ENCODE measurements around the gene RFXANK. TPM values are rescaled to one million over a fixed set of nuclear protein-coding genes. Genes with fewer than 3 reads are reported as not detected.
A peak's percentile ranks its signal among the peaks of the same experiment; 100 is the strongest.

RFXANK gene
- total and polyA plus RNA-seq, 3 experiments from 2014 or later: 71.2 to 101 (median 98.4) TPM

DNA sequence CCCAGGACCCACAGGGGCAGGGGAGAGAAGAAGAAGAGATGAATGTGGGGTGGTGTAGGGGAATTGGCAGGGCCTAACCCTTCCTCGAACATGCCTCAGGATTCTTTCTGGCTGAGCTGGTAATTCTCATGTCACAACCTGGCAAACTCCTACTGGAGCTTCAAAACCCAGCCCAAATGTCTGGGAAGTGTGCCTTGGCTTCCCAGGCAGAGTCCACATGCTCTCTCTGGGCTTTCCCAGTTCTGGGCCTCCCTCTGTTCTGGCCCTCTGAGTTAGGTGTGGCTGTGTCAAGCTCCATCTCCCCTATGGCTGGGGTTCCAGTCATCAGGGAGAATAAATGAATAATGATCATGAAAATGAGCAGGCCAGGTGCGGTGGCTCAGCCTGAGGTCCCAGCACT is 42.6 kb upstream of the RFXANK start:
- no peak overlapping the region for H3K4me3 ChIP-seq (ENCODE audit: low read length)
- Mint-ChIP-seq H3K27ac (no peak overlapping the region), H3K36me3 (peaks cover 0 to 25% (median 0%) of the 10 kb centered on the region in 3 donors), H3K9me3 (no peaks in the 10 kb centered on the region), H3K27me3 (no peaks in the 10 kb centered on the region), H3K4me1 (no peaks in the 10 kb centered on the region), H3K4me3 (no peak overlapping the region)
- H3K9me3 ChIP-seq (ENCODE audit: low read length): no peaks in the 10 kb centered on the region
- H3K36me3 ChIP-seq (ENCODE audit: insufficient read depth, low read length): no peaks in the 10 kb centered on the region
- DNase-seq: no peak
- no peaks in the 10 kb centered on the region for H3K4me1 ChIP-seq (ENCODE audit: insufficient read depth, low read length)
- no peak overlapping the region for H3K27ac ChIP-seq (ENCODE audit: low read depth, low read length)
- ChIA-PET CTCF (interaction anchor here (1.7 kb wide), 1 partner anchor 98 kb away, joined by 4 read pairs; no protein-coding TSS in a partner anchor), POLR2A (no interaction called here)
- H3K27me3 ChIP-seq (ENCODE audit: insufficient read depth, low read length, poor library complexity, severe bottlenecking): no peaks in the 10 kb centered on the region

DNA sequence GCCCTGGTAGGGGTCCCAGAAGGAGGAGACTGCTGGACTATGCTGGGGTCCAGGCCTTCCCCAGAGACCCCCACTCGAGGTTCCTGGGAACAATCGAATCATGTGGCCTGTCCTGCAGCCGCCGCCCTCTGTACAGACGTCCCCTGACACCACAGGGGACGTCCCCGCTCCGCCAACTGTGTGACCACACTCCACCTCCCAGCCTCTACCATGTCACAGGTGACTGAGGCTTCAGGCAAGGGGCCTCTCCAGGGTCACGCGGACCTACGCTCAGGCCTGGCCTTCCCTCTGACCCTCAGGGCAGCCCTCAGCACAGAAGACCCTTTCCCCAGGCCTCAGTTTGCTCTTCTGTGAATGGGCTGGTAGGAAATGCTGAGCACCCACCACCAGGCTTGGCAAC is 40.6 kb upstream of the RFXANK start:
- H3K4me1 ChIP-seq (ENCODE audit: insufficient read depth, low read length): no peaks in the 10 kb centered on the region
- no peak for DNase-seq
- H3K36me3 ChIP-seq (ENCODE audit: insufficient read depth, low read length): no peaks in the 10 kb centered on the region
- no peaks in the 10 kb centered on the region for H3K4me1 Mint-ChIP-seq
- CTCF ChIA-PET: interaction anchor here (1.6 kb wide), 1 partner anchor 23 kb away, joined by 3 read pairs; no protein-coding TSS in a partner anchor
- H3K27ac Mint-ChIP-seq: peak overlapping the region in 1 of 8 donors; percentile 14
- H3K27me3 ChIP-seq (ENCODE audit: insufficient read depth, low read length, poor library complexity, severe bottlenecking): no peaks in the 10 kb centered on the region
- POLR2A ChIA-PET: no interaction called here
- H3K4me3 Mint-ChIP-seq: no peak overlapping the region
- peaks cover 8 to 37% (median 9%) of the 10 kb centered on the region in 3 donors for H3K36me3 Mint-ChIP-seq
- no peaks in the 10 kb centered on the region for H3K9me3 ChIP-seq (ENCODE audit: low read length)
- H3K9me3 Mint-ChIP-seq: no peaks in the 10 kb centered on the region
- no peak overlapping the region for H3K27ac ChIP-seq (ENCODE audit: low read depth, low read length)
- no peaks in the 10 kb centered on the region for H3K27me3 Mint-ChIP-seq
- H3K4me3 ChIP-seq (ENCODE audit: low read length): no peak overlapping the region

DNA sequence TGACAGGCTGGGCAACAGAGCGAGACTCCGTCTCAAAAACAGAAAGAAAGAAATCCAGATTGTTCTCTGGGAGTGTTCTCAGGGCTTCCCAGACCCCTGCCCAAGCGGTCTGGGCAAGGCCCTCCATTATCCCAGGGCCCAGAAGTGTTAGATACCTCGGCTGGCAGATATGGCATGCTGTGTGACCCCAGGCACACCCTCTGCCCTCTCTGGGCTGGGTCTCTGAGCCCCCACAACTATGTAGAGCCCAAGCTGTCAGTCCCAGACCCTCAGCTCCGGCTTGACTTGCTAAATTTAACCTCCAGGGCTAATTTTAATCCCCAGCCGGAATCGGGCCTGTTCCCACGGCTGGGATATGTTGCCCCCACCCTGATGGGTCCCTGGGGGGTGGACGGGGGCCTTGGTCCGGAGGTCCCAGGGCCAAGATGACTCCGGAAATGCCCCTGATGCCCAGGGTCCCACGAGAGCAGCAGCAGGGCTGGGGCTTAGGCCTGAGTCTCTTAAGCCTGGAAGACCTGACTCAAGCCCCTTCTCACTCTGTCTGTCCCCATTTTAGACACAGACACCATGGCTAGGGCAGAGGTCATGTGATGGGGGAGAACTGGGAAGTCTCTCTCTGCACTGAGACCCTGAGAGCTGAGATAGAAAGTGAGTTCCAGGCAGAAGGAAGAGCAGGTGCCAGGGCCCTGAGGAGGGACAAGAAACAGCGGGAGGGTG is 39.2 kb upstream of the RFXANK start:
- no peaks in the 10 kb centered on the region for H3K4me1 Mint-ChIP-seq
- H3K4me3 Mint-ChIP-seq: no peak overlapping the region
- Histone ChIP-seq H3K4me3 (ENCODE audit: low read length) (no peak overlapping the region), H3K27ac (ENCODE audit: low read depth, low read length) (no peak overlapping the region), H3K9me3 (ENCODE audit: low read length) (no peaks in the 10 kb centered on the region), H3K4me1 (ENCODE audit: insufficient read depth, low read length) (no peaks in the 10 kb centered on the region), H3K27me3 (ENCODE audit: insufficient read depth, low read length, poor library complexity, severe bottlenecking) (no peaks in the 10 kb centered on the region), H3K36me3 (ENCODE audit: insufficient read depth, low read length) (no peaks in the 10 kb centered on the region)
- H3K36me3 Mint-ChIP-seq: peaks cover 9 to 36% (median 13%) of the 10 kb centered on the region in 3 donors
- POLR2A ChIA-PET: no interaction called here
- no peak for DNase-seq
- H3K9me3 Mint-ChIP-seq: no peaks in the 10 kb centered on the region
- H3K27ac Mint-ChIP-seq: no peak overlapping the region
- H3K27me3 Mint-ChIP-seq: no peaks in the 10 kb centered on the region
- CTCF ChIA-PET: interaction anchor here (1.6 kb wide), 1 partner anchor 22 kb away, joined by 3 read pairs; no protein-coding TSS in a partner anchor

DNA sequence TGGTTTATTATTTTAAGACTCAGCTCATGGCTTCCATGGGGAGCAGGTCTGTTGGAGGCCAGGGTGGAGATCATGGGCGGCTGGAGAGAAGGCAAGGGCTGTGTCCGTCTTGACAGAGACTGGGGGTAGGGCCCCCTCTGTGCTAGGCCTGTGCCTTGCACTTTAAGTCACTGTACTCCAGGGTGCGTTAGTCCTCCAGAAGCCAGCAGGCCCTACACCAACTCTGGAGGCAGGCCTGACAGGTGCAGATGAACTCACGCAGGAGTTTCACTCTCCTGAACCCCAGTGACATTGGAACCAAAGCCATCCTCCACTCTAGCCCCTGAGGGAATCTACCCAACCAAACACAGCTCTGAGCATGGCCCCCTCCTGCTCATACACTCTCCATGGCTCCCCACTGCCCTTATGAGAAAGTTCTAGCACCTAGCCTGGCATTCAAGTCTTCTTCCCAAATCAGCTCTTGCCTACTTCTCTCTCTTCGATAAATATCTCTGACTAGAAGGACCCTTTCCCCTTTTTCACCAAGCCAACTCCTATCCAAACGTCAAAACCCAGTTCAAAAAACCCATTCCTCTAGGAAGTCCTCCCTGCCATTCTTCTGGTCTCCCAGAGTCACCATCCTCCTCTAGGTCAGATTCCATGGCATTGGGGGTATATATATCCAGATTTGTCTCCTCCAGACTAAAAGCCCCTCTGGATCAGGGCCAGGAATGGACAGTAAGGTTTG is 37.1 kb upstream of the RFXANK start:
- Histone ChIP-seq H3K27me3 (ENCODE audit: insufficient read depth, low read length, poor library complexity, severe bottlenecking) (no peaks in the 10 kb centered on the region), H3K36me3 (ENCODE audit: insufficient read depth, low read length) (no peaks in the 10 kb centered on the region), H3K4me3 (ENCODE audit: low read length) (no peak overlapping the region), H3K27ac (ENCODE audit: low read depth, low read length) (no peak overlapping the region), H3K9me3 (ENCODE audit: low read length) (no peaks in the 10 kb centered on the region), H3K4me1 (ENCODE audit: insufficient read depth, low read length) (no peaks in the 10 kb centered on the region)
- H3K27ac Mint-ChIP-seq: peak overlapping the region in 1 of 8 donors; percentile 25
- POLR2A ChIA-PET: no interaction called here
- H3K4me1 Mint-ChIP-seq: no peaks in the 10 kb centered on the region
- peaks cover 9 to 23% (median 13%) of the 10 kb centered on the region in 3 donors for H3K36me3 Mint-ChIP-seq
- no peaks in the 10 kb centered on the region for H3K9me3 Mint-ChIP-seq
- H3K27me3 Mint-ChIP-seq: no peaks in the 10 kb centered on the region
- no peak overlapping the region for H3K4me3 Mint-ChIP-seq
- CTCF ChIA-PET: interaction anchor here (1.5 to 1.6 kb wide), 2 partner anchors 20 to 101 kb away, joined by 3 to 4 read pairs; no protein-coding TSS in a partner anchor
- DNase-seq: no peak

DNA sequence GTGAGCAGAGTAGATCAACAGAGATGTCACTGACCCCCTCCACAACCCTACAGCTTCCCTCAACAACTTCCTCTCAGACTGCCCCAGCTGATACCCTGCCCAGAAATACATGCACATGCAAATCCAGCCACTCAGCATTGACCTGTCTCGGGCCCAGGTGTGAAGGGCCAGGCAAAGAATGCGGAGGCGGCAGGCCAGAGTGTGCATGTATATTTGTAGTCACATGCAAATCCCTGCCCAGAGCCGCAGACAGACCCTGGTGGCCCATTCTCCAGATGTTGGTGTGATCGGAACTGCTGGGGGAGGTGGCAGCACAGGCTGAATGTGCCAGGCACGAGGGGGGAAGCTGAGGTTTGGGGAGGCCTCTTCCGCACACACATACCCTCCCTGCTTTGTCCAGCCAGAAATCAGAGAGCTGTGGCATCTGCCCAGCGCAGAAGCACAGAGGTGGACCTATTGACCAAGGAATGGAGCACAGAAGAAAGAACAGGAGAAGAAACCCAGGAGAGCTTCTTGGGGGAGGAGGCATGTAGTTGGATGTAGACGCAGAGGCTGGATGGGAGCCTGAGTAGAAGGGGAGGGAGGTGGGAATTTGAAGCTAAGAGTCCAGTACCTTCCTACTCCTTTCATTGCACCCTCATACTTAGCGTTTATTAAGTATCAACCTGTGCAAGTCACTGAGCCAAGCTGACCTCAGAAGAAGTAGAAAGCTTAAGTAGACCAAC is 36.4 kb upstream of the RFXANK start:
- peak overlapping the region in 1 of 8 donors; percentile 29 for H3K27ac Mint-ChIP-seq
- H3K27ac ChIP-seq (ENCODE audit: low read depth, low read length): no peak overlapping the region

DNA sequence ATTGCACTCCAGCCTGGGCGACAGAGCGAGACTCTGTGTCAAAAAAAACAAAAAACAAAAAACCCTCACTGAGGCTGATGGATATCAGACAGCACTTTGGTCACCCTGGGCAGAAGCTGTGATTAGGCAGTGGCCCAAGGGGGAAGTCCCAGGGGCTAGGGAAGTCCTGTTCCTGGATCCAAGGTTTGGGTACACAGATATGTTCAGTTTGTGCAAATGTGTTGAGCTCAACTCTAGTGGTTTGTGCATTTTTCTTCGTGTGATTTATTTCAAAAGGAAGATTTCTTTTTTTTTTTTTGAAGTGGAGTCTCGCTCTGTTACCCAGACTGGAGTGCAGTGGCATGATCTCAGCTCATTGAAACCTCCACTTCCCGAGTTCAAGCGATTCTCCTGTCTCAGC is 34.2 kb upstream of the RFXANK start:
- H3K36me3 Mint-ChIP-seq: peaks cover 9 to 25% (median 13%) of the 10 kb centered on the region in 3 donors
- H3K27ac Mint-ChIP-seq: no peak overlapping the region
- H3K27me3 ChIP-seq (ENCODE audit: insufficient read depth, low read length, poor library complexity, severe bottlenecking): no peaks in the 10 kb centered on the region
- no peaks in the 10 kb centered on the region for H3K36me3 ChIP-seq (ENCODE audit: insufficient read depth, low read length)
- H3K4me1 Mint-ChIP-seq: peaks cover 0 to 4% (median 2%) of the 10 kb centered on the region in 3 donors
- H3K27ac ChIP-seq (ENCODE audit: low read depth, low read length): no peak overlapping the region
- POLR2A ChIA-PET: interaction anchor here (0.6 kb wide), 1 partner anchor 46 kb away, joined by 9 read pairs; the partner anchor contains the start of gene NR2C2AP
- H3K27me3 Mint-ChIP-seq: peaks cover 0 to under 1% of the 10 kb centered on the region in 2 donors
- H3K4me3 Mint-ChIP-seq: no peak overlapping the region
- no peak overlapping the region for H3K4me3 ChIP-seq (ENCODE audit: low read length)
- H3K4me1 ChIP-seq (ENCODE audit: insufficient read depth, low read length): no peaks in the 10 kb centered on the region
- DNase-seq: no peak
- CTCF ChIA-PET: interaction anchor here (0.7 to 2.2 kb wide), 2 partner anchors 16 to 19 kb away, joined by 3 to 8 read pairs; no protein-coding TSS in a partner anchor
- no peaks in the 10 kb centered on the region for H3K9me3 Mint-ChIP-seq
- H3K9me3 ChIP-seq (ENCODE audit: low read length): no peaks in the 10 kb centered on the region

More for the DNA sequence above, 36.4 kb upstream of the RFXANK start:
- Mint-ChIP-seq H3K9me3 (no peaks in the 10 kb centered on the region), H3K36me3 (peaks cover 9 to 23% (median 13%) of the 10 kb centered on the region in 3 donors), H3K27me3 (no peaks in the 10 kb centered on the region), H3K4me1 (no peaks in the 10 kb centered on the region), H3K4me3 (no peak overlapping the region)
- POLR2A ChIA-PET: no interaction called here
- no peaks in the 10 kb centered on the region for H3K9me3 ChIP-seq (ENCODE audit: low read length)
- no peaks in the 10 kb centered on the region for H3K36me3 ChIP-seq (ENCODE audit: insufficient read depth, low read length)
- CTCF ChIA-PET: interaction anchor here (1.5 to 2.2 kb wide), 4 partner anchors 9 to 101 kb away, joined by 3 to 13 read pairs (median 6); no protein-coding TSS in a partner anchor
- no peak overlapping the region for H3K4me3 ChIP-seq (ENCODE audit: low read length)
- no peak for DNase-seq
- no peaks in the 10 kb centered on the region for H3K4me1 ChIP-seq (ENCODE audit: insufficient read depth, low read length)
- no peaks in the 10 kb centered on the region for H3K27me3 ChIP-seq (ENCODE audit: insufficient read depth, low read length, poor library complexity, severe bottlenecking)

DNA sequence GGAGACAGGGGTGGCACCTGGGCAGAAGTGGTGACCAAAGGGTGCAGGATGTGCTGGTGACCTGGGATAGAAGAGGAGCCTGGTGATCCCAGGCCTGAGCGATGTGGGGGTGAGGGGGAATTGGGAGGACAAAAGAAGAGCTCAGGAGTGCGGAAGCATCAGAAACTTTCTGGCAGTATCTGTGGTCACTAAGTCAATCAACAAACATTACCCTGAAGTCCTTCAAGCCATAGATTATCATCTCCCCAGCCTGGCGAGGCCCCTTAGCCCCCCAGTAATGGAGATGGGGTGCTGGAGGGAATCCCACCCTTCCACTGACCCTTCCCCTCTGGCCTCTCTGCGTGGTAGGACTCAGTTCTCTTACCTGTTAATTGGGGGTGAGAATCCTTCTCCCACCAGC is 32.5 kb upstream of the RFXANK start:
- Histone ChIP-seq H3K36me3 (ENCODE audit: insufficient read depth, low read length) (no peaks in the 10 kb centered on the region), H3K4me3 (ENCODE audit: low read length) (no peak overlapping the region), H3K27me3 (ENCODE audit: insufficient read depth, low read length, poor library complexity, severe bottlenecking) (no peaks in the 10 kb centered on the region), H3K4me1 (ENCODE audit: insufficient read depth, low read length) (no peaks in the 10 kb centered on the region), H3K27ac (ENCODE audit: low read depth, low read length) (no peak overlapping the region), H3K9me3 (ENCODE audit: low read length) (no peaks in the 10 kb centered on the region)
- Mint-ChIP-seq H3K36me3 (peaks cover 9 to 25% (median 13%) of the 10 kb centered on the region in 3 donors), H3K27ac (no peak overlapping the region), H3K4me3 (peak overlapping the region in 1 of 7 donors; percentile 48), H3K27me3 (peaks cover 0 to 1% of the 10 kb centered on the region in 2 donors), H3K4me1 (peaks cover 0 to 4% (median 2%) of the 10 kb centered on the region in 3 donors), H3K9me3 (no peaks in the 10 kb centered on the region)
- POLR2A ChIA-PET: interaction anchor here (0.6 kb wide), 1 partner anchor 19 kb away, joined by 3 read pairs; no protein-coding TSS in a partner anchor
- no peak for DNase-seq
- CTCF ChIA-PET: interaction anchor here (1.0 kb wide), 1 partner anchor 18 kb away, joined by 3 read pairs; no protein-coding TSS in a partner anchor
